Measurements from ENCODE around the gene SLC36A2.
"Not testable (repeated sequence)": the region's sequence is repeated elsewhere in the genome, so short reads cannot be mapped to it uniquely, and the experiment has no call there.

SLC36A2 gene

DNA sequence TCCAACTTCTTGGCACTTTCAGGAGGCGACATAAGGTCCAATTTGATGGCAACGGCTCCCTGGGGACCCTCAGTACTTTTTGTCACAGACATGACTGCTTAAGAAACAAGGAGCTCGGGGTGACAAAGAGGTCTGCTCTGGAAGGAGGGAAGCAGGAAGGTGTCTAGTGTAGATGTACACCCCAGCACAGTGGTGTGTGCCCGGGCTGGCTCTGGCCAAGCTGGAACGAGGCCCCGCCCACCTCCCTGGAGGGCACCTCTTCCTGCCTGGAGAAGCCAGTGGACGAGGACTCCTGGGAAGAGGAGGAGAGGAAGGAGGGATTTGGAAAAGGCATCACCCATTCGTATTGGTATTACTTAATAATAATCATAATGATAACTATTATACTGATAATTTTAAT is at the start of gene SLC36A2:
Gene SLC36A2, minus strand, starts transcription at position 191 of the 400 bp plus-strand sequence. Its CDS starts 99 bp downstream, at position 92.
- no peak for DNase-seq

DNA sequence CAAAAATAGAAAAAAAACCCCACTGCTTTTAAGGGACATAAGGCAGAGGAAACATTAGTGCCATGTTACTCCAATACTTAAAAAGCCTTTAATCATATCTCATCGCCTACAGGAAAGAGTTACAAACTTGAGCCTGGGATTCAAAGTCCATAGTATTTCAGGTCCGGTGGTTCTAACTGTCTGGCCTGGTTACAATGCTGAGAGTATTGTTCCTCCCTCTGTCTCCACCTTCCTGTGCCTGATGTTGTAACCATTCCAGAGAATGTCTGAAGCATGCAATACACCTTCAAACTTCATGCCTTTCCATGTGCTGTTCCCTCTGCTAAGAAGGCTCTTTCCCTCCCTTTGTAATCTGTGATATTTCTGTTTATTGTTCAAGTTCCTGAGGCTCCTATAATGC is 41.6 kb upstream of the SLC36A2 start:
- no peak for DNase-seq

DNA sequence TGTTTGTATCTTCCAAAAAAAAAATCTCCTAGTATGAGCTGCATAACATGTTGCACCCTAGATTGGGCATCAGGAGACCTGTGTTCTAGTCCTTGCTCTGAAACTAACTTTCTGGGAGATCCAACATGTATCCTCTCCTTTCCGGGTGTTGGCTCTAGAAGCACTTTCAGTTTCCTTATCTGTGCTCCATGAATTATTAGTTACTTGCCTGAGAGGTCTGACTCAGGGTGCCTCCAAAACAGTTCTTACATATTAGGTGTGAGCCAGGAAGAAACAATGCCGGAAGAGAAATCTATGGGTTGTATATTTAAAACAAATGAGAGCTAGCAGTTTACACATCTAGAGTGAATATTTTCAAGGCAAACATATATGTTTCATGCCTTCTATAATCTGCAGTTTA is 36.7 kb upstream of the SLC36A2 start:
- DNase-seq: no peak

DNA sequence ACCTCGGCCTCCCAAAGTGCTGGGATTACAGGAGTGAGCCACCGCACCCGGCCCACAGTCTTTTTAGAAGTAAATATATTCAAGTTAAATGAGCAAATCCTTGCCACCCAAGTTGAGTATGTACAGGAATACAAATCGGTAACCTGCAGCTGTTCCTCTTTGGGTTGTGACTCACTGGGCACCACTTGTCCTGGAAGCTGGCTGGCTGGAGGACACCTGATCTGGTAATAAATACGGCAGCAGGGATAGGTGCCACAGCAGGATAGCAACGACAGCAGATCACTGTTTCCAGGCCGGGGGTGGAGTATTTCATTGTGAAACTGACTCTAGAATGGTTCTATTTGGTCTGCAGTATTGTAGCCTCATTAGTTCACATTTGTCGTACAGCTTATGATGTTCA is 35.7 kb upstream of the SLC36A2 start:
- no peak for DNase-seq

DNA sequence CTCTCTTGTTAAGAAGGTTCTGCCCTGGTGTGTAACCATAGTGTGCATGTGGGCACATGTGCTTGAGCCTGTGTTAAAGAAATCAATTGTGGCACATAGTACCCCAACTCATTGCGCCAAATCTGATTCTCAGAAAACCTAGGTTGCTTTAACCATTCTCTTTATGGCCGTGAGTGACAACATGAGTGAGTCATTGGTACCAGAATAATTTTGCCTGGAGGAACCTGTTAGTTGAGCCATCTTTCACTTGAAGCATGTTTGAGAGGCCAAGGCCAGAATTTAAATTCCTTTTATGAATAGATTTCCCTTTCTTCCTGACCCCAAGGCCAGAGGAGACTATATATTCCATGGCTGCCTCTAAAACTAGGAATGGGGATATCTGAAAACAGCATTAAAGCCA is 35.2 kb upstream of the SLC36A2 start:
- no peak for DNase-seq

DNA sequence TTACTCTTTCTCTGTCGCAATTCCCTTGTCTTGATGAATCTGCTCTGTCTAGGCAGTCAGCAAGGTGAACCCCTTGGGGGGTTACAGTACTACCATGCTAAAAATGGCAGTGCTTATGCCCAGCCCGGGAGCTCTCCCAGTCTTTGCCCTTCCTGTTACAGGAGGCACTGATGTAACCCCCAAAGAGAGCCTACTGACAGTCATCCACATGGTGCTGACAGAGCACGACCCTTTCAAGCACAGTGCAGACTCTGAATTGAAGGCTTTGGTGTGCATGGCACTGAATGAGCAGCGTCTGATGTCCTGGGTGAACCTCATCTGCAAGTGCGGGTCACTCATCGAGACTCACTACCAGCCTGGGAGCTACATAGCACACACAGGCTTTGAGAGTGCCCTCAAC is 34.5 kb upstream of the SLC36A2 start:
- DNase-seq: no peak

DNA sequence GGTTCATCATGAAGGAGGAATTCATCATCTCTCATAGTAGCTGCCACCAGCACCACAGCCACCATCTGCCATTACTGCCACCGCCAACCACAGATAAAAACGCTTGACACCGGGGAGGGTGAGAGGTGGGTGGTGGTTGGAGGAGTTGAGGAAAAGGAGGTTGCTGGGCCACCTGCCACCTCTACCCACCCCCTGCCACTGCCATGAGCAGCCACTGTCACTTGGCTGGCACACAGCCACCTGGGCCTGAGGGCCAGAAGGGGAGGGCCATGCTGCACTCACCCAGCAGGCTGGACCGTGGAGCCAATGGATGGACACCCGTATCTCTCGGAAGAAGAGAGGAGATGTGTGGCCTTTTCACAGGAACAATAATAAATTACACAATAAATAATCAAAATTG is 31.3 kb upstream of the SLC36A2 start:
- no peak for DNase-seq

DNA sequence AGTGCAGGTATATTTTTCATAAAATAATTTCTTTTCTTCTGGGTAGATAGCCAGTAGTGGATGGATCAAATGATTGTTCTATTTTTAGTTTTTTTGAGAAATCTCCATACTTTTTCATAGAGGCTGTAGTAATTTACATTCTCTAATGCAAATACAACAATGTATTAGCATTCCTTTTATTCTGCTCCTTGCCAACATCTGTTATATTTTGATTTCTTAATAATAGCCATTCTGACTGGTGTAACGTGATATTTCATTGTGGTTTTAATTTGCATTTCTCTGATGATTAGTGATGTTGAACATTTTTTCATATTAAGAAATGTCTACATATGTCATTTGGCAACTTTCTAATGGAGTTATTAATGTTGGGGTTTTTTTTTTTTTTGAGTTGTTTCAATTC is 27.2 kb upstream of the SLC36A2 start:
- DNase-seq: no peak

DNA sequence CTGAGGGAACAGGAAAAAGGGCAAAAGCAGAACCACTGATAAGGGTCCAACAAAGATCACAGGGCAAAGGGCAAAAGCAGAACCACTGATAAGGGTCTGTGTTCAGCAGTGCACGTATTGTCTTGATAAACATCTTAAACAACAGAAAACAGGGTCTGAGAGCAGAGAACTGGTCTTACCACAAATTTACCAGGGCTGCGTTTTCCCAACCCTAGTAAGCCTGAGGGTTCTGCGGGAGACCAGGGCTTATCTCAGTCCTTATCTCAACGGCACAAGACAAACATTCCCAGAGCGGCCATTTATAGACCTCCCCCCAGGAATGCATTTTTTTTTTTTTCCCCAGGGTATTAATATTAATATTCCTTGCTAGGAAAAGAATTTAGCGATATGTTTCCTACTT is 19.7 kb upstream of the SLC36A2 start:
- DNase-seq: not testable (repeated sequence)

DNA sequence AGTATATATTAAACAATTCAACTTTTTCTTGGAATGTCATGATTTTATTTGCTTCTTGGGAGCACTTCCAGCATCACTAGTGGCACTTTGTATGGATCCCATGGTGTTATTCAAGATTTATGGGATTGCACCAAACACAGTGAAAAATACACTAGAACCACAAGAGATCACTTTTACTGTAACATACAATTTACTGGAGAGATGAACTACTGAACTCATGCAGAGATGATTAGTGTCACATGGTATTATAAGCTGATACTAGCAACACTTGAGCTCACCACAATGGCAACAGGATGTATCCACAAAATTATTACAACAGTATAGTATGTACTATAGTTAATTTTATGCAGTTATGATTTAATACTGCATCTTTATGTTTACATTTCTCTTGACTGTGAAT is 16.3 kb upstream of the SLC36A2 start:
- no peak for DNase-seq

DNA sequence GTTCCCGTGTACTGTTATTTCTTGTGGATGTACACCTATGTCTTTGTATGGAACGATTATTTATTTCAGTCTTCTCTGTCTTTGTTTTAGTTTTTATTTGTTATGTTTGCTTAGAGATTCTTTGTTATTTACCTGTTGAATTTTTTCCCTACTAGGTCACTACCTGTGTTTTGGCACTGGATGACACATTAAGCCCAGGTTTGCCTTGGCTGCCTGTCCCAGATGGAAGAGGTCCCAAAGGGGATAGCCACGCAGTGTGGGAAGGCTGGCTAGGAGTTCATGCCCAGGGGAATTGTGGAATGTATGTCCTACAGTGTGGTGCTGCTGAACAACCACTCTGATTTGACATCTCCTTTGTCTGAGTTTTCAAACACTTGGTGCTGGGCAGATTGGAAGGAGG is 15.6 kb upstream of the SLC36A2 start:
- DNase-seq: no peak

DNA sequence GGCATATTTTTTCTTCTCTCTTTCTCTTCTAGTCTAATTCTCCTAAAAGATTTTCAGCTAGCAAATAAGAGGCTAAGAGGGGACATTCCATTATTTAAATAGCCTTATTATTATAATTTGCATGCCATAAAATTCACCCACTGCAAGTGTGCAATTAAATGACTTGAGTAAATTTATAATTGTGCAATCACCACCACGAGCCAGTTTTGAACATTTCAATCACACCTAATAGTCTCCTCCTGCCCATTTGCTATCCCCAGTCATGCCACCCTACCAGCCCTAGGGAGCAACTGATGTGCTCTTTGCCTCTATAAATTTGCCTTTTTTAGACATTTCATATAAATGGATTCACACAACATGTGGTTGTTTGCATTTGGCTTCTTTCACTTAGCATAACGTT is 12.0 kb upstream of the SLC36A2 start:
- no peak for DNase-seq

DNA sequence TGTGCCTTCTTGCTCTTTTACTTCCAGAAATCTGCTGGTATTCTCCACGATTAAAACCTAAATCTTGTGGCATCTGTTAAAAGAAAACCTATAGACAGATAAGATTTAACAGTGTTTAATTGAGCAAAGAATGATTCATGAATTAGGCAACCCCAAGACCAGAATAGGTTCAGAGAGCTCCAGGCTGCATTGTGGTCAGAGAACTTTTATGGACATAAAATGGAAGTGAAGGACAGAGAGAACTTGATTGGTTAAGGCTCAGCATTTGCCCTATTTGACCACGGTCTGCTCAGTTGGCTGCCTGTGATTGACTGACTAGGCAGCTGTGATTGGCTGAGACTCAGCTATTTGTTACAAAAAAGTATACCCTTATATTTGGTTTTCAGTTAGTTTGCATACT is 10.4 kb upstream of the SLC36A2 start:
- DNase-seq: no peak

DNA sequence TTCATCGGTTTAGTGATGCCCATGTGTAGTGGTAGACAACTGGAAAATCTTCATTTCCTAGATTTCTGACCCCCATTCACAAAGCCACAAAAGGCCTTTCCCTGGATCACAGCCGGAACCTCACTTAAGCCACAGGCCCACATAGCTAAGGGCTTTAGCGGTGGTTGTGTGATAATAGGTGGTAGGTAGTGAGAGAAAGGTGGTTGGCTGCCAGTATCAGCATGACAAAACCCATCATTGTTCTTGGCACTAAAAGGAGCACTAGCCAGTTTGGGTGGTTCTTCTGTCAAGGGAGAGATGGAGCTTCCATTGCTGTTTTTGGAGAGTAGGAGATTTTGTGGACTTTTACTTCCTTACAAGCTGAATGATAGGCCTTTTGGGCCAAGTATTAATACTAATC is 9.7 kb upstream of the SLC36A2 start:
- DNase-seq: no peak

DNA sequence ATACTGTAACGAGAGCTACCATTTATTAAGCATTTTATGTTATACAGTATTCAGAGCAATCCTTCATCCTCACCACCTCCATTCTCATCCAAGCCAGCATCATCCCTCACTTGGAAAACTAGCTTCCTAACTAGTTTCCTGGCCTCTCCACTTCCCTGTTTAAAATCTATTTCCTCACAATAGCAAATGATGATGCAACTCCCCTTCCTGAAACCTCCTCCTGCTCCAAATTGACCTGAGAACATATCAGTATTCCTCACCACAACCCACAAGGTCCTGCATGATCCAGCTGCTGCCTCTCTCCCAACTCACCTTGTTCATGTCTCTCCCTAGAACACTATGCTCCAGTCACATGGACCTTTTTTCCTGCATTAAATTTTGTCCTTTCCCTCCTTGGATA is 4.3 kb upstream of the SLC36A2 start:
- DNase-seq: no peak

DNA sequence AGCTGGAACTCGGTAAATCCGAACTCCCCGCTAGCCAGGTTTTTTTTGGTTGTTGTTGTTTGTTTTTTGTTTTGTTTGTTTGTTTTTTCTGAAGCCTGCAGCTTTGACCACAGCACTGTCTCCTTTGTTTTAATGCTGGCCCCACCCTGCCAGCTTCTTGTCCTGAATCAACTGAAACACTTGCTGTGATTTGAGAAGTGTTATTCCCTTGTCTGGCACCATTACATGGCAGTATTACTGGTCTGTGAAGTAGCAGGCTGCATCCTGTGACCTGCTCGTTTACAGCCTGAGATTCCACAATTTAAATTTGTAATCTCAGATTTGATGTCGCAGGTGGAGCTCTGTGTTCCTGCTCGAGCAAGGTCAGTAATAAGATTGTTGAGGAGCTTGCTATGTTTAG is 1.4 kb upstream of the SLC36A2 start:
- DNase-seq: no peak

DNA sequence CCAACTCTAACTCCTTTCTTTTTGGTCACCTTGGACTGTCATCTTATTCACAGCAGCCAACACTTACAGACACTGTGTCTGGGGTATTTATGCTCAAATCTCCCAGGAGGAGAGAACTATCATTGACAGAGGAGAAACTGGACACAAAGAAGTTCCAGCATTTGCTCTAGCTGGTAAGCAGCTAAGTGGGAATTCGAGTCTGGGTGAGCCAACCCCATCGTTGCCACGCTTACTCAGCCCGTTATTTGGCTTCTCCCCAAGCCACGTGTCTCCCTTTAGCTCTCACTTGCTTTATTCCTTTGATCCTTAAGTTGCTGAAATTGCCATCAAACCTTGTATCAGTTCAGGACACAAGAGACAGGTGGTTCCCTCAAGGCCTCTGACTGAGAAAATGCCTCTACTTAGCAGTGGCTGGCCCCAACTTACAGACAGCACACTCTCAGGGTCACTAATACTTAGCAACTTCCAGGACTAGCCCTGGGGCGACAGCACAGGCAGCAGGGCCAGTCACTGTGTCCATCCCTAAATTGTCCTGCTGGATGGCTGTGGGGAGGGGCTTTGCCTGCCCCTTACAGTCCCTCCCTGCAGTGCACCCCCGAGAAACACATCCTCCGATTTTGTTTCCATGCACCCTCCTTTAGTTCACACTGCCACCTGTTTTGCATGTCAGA is 1.4 kb downstream of the SLC36A2 start:
- DNase-seq: no peak

DNA sequence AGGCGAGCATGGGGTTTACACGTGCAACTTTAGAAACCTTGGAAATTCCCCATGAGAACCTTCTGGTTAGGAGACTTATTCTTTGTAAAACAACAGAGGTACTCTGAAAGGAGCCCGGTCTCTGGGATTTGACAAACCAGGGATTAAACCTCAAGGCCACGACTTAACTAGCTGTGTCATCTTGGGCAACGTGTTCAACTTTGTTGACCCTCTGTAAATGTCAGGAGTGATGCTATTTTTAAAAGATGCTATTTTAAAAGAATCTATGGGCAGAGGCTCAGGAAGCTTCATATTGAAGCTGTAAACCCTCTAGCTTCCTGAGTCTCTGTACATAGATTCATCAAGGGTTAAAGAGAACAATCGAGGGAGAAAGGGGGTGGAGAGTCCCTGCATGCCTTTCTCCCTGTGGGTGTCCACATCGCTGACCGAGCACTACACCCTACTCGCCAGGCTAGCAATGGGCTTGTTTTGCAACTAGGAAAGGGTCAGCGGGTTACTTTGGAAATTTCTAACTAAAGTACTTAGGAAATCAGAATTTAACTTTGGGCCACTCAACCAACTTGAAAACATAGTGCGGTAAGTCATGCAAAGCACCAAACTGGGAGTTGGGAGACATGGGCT is 2.1 kb downstream of the SLC36A2 start:
- no peak for DNase-seq

DNA sequence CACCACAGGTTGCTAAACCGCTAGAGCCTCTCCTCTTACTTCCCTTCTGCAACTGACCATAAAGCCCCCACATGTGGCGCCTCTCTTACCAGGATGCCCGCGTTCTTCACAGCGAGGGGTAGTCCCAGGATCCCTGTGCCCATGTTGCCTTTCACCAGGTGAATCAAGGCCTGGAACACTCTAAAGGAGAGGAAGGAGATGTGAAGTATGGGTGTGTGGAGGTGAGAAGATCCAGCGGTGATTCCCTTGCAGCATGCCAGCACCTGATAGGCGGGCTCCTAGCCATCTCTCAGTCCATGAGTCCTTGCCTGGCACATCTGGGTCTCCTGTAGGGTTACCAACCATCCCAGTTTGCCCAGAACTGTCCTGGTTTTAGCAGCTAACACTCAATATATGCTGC is 3.3 kb downstream of the SLC36A2 start:
- no peak for DNase-seq

DNA sequence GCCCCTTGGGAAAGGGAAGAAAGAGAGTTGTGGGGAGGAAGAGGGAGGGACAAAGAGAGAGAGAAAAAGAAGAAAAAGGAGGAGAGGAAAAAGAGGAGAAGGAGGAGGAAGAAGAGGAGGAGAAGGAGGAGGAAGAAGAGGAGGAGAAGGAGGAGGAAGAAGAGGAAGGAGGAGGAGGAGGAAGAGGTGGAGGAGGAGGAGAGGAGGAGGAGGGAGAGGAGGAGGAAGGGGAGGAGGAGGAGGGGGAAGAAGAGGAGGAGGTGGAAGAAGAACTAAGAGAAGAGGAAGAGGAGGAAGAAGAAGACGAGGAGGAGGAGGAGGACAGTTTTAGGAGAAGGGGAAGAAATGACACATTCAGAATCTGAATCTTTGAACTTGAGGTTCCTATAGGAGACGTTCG is 7.4 kb downstream of the SLC36A2 start:
- DNase-seq: no peak

DNA sequence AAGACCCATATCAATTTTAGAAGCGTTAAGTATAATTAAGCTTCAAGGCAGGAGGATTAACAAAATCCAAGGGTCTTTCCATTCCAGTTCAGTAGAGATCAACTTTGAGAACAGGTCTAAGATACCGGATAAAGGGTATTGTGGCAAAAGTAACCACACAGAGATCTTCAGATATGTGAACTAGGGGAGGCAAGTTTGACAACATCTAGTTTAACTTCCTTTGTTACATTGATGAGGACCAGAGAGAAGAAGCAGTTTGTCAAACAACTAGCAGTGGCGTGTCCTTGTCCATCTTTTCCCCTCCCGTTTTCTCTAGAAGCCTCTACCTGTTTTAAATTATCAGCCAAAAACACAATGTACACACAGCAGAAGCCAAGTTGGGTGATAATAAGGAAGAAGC is 8.6 kb downstream of the SLC36A2 start:
- DNase-seq: no peak

DNA sequence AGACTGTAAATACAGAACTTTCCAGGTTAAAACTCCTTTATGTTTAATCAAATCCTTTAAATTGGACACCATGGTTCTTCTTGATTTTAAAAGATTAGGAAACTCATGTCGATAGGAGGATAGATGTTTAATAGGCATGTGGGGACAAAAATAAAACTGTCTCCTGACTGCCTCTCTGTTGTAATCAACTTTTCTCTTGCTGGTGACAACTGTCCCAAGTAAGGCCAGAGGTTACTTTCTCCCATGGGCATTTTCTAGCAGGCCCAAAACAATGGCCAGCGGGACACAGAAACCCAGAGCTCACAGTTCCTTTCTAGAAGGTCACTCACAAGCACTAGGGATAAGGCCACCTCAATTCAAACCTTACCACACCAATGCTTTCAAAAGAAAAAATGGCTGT is 14.5 kb downstream of the SLC36A2 start:
- no peak for DNase-seq

DNA sequence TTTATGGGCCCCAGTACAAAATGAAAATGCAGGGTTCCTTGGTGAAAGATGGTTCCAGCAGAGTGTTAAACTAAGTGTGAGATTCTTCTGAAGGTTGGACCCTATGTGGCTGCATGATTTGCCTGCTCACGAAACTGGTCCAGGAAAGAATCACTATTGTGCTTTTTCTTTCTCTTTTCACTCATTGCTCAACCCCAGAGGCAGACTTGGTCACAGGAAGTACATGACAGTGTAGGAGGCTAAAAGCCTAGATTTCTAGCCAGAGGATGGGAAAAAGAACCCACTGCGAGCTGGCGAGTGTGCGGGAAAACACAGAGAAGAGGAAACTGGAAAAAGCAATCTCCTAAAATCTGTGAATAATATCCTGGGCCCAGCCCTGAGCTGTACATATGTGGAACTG is 18.6 kb downstream of the SLC36A2 start:
- DNase-seq: no peak

DNA sequence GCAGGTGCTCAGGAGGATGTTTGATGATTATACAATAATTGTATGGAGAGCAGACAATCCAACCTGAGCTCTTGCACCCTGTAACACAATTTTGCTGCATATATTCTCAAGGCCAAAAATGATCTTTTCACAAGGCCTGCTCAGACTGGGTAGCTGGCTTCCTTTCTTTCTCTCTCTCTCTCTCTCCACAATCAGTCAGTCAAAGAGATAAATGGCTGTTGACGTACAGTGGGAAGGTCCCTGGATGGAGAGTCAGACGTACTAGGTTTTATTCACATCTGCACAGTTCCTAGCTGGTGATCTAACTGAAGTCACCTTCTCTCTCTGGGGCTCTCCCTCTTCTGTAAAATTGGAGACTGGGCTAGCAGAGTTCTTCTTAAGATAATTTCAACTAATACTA is 19.8 kb downstream of the SLC36A2 start:
- no peak for DNase-seq

DNA sequence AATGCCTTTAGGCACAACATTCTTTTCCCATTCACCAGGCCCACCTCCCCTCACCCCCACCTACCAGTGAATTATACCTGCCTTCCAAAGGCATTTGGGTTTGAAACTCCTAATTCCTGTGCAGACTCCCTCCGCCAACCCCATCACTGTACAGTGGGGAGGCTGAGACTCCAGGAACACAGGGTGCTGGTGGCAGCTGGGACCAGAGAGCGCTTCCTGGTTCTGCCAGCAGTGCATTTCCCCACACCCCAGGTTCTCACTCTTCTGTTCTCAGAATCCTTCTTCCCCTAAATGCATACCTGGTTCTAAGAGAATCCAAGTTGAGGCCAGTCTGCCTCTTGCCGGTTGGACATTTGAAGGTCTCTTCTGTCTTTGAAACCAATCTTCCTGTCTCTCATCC is 21.1 kb downstream of the SLC36A2 start:
- no peak for DNase-seq

Measured in activated T-cell treated with anti-CD3 and anti-CD28 coated beads for 4 hours (primary cell).